ENCODE measurements around the gene ATXN7L1. TPM values are rescaled to one million over a fixed set of nuclear protein-coding genes. Genes with fewer than 3 reads are reported as not detected.

ATXN7L1 gene
- total RNA-seq, 1 experiment from 2014 or later = 14.6 TPM

DNA sequence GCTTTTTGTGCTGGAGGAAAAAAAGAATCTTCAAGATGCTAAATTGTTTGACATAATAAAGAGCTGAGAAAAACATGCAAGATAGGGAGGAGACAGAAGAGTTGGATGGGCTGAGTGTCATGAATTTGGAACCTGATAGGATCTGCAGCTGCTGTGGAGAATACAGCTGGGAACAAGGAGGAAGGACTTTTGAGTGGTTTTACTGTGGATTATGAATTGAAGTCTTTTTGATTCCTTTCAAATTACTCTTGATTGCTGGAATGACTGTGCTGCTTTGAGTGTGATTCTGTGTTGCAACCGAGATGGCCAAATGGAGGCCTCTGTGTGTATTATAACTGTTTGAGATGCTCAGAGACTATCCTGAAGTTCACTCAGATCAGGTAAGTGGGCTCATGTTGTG is 299.1 kb downstream of the ATXN7L1 start:
- BruUV-seq (replicated peaks) = no TSS peak
- POLR2A ChIA-PET (ENCODE audit: unreplicated experiment) = no interaction called here
- Histone ChIP-seq H3K27me3 (ENCODE audit: insufficient read depth, low read depth) (no peaks in the 10 kb centered on the region), H3K9me2 (ENCODE audit: insufficient read depth) (no peaks in the 10 kb centered on the region), H4K20me1 (ENCODE audit: insufficient read depth) (no peaks in the 10 kb centered on the region), H2AFZ (no peak overlapping the region), H3K4me2 (no peak overlapping the region), H3K4me1 (replicated peaks; ENCODE audit: insufficient read depth) (no peaks in the 10 kb centered on the region), H3K79me2 (ENCODE audit: low read depth) (no peaks in the 10 kb centered on the region), H3K36me3 (ENCODE audit: low read depth) (no peaks in the 10 kb centered on the region), H3F3A (ENCODE audit: insufficient read depth, low read depth) (0 out of 2 replicates have a peak, but pooled peaks cover 3% of the 10 kb centered on the region), H3K9me3 (ENCODE audit: insufficient read depth, low read depth) (no peaks in the 10 kb centered on the region), H3K27ac (no peak overlapping the region), H3K4me3 (no peak overlapping the region)
- CTCF ChIA-PET = interaction anchor here (0.6 kb wide), 1 partner anchor 114 kb away, joined by 3 read pairs; no protein-coding TSS in a partner anchor
- DNase-seq = no peak
- TF ChIP-seq, protein P1, sequence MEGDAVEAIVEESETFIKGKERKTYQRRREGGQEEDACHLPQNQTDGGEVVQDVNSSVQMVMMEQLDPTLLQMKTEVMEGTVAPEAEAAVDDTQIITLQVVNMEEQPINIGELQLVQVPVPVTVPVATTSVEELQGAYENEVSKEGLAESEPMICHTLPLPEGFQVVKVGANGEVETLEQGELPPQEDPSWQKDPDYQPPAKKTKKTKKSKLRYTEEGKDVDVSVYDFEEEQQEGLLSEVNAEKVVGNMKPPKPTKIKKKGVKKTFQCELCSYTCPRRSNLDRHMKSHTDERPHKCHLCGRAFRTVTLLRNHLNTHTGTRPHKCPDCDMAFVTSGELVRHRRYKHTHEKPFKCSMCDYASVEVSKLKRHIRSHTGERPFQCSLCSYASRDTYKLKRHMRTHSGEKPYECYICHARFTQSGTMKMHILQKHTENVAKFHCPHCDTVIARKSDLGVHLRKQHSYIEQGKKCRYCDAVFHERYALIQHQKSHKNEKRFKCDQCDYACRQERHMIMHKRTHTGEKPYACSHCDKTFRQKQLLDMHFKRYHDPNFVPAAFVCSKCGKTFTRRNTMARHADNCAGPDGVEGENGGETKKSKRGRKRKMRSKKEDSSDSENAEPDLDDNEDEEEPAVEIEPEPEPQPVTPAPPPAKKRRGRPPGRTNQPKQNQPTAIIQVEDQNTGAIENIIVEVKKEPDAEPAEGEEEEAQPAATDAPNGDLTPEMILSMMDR (conservative IDR thresholded peaks at IDR 0.05) = no peak
- TF ChIP-seq EZH2 (IDR thresholded peaks at IDR 0.05; ENCODE audit: low read depth) = no peak
- intact Hi-C loops (cut with micrococcal nuclease; ENCODE audit: unreplicated experiment) = no loop called here

DNA sequence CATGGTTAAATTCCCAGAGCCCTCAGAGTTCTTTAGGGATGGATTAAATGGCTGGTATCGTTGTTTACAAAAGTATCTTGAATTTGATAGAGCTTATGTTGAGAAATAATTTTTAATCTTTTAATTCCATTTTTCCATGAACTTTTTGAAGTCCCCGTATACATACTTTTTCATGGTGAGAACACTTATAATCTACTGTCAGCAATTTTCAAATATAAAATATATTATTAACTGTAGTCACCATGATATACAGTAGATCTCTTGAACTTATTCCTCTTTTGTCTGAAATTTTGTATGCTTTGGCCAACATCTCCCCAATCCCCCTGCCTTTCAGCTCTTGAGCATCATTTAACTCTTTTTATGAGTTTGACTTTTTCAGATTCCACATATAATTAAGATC is 304.5 kb downstream of the ATXN7L1 start:
- ChIA-PET CTCF (no interaction called here), POLR2A (ENCODE audit: unreplicated experiment) (no interaction called here)
- Histone ChIP-seq H4K20me1 (ENCODE audit: insufficient read depth) (no peaks in the 10 kb centered on the region), H3K79me2 (ENCODE audit: low read depth) (no peaks in the 10 kb centered on the region), H3K9me2 (ENCODE audit: insufficient read depth) (no peaks in the 10 kb centered on the region), H3K4me2 (no peak overlapping the region), H3K27me3 (ENCODE audit: insufficient read depth, low read depth) (no peaks in the 10 kb centered on the region), H3K9me3 (ENCODE audit: insufficient read depth, low read depth) (no peaks in the 10 kb centered on the region), H2AFZ (no peak overlapping the region), H3K4me1 (replicated peaks; ENCODE audit: insufficient read depth) (no peaks in the 10 kb centered on the region), H3F3A (ENCODE audit: insufficient read depth, low read depth) (no peaks in the 10 kb centered on the region), H3K4me3 (no peak overlapping the region), H3K36me3 (ENCODE audit: low read depth) (0 out of 2 replicates have a peak, but pooled peaks cover 8% of the 10 kb centered on the region), H3K27ac (no peak overlapping the region)
- intact Hi-C loops (cut with micrococcal nuclease; ENCODE audit: unreplicated experiment) = no loop called here
- no peak for DNase-seq
- BruUV-seq (replicated peaks) = no TSS peak
- no peak for TF ChIP-seq EZH2 (IDR thresholded peaks at IDR 0.05; ENCODE audit: low read depth)
- TF ChIP-seq, protein P1 (conservative IDR thresholded peaks at IDR 0.05) = no peak

DNA sequence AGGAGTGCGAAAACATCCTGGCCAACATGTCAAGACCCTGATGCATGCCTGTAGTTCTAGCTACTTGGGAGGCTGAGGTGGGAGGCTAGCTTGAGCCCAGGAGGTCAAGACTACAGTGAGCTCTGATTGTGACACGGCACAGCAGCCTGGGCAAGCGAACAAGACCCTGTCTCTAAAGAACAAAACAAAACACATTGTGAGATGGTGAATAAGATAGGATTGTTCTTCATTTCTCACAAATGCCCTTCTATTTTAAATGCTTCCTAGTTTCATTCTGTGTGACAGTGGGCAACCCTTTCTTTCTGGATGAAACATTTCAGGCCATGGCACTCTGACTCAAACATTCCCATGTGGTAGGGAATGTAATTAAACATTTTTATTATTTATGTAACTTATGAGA is 308.6 kb downstream of the ATXN7L1 start:
- Histone ChIP-seq H3K27me3 (ENCODE audit: insufficient read depth, low read depth) (no peaks in the 10 kb centered on the region), H3K4me1 (replicated peaks; ENCODE audit: insufficient read depth) (no peaks in the 10 kb centered on the region), H2AFZ (no peak overlapping the region), H4K20me1 (ENCODE audit: insufficient read depth) (no peaks in the 10 kb centered on the region), H3K36me3 (ENCODE audit: low read depth) (0 out of 2 replicates have a peak, but pooled peaks cover 30% of the 10 kb centered on the region), H3K27ac (no peak overlapping the region), H3F3A (ENCODE audit: insufficient read depth, low read depth) (0 out of 2 replicates have a peak, but pooled peaks cover 4% of the 10 kb centered on the region), H3K79me2 (ENCODE audit: low read depth) (no peaks in the 10 kb centered on the region), H3K4me2 (no peak overlapping the region), H3K9me3 (ENCODE audit: insufficient read depth, low read depth) (no peaks in the 10 kb centered on the region), H3K9me2 (ENCODE audit: insufficient read depth) (no peaks in the 10 kb centered on the region), H3K4me3 (no peak overlapping the region)
- TF ChIP-seq EZH2 (IDR thresholded peaks at IDR 0.05; ENCODE audit: low read depth) = no peak
- TF ChIP-seq, protein P1 (conservative IDR thresholded peaks at IDR 0.05) = no peak
- no peak for DNase-seq
- no TSS peak for BruUV-seq (replicated peaks)
- POLR2A ChIA-PET (ENCODE audit: unreplicated experiment) = no interaction called here
- intact Hi-C loops (cut with micrococcal nuclease; ENCODE audit: unreplicated experiment) = no loop called here
- CTCF ChIA-PET = interaction anchor here (0.7 kb wide), 1 partner anchor 489 kb away, joined by 6 read pairs; no protein-coding TSS in a partner anchor
